ENCODE measurements around the gene ALDOB. TPM values are rescaled to one million over a fixed set of nuclear protein-coding genes. Genes with fewer than 3 reads are reported as not detected.

Gene ALDOB
- total RNA-seq, 1 donor from 2014 or later: not detected

DNA sequence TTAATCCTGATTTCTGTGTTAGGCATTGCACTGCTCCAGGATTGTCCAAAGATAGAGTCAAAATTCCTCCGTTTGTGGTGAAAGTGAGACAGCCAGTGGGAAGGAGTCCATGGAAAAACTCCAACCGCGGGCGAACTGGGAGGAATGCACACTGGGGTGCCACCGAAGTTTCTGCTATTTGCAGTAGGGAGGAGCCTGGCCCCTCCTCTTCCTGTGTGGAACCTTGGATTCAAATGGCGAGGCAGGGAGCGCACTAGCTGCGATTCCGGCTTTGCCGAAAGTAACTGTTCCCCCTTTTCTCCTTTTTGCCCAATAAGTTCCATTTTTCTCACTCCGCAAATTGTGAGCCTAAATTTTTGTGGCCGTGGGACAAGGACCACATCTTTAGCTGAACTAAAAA, 60.0 kb downstream of the ALDOB start:
- DNase-seq (ENCODE audit: low spot score, unreplicated experiment): no peak
- Mint-ChIP-seq H3K4me3 (ENCODE audit: low read depth) (no peak overlapping the region), H3K4me1 (ENCODE audit: low read depth) (no peaks in the 10 kb centered on the region), H3K36me3 (ENCODE audit: insufficient read depth) (peaks cover 3% of the 10 kb centered on the region), H3K27me3 (no peaks in the 10 kb centered on the region), H3K27ac (no peak overlapping the region), H3K9me3 (ENCODE audit: low read depth) (peaks cover 19% of the 10 kb centered on the region)
- TF ChIP-seq, protein P1, sequence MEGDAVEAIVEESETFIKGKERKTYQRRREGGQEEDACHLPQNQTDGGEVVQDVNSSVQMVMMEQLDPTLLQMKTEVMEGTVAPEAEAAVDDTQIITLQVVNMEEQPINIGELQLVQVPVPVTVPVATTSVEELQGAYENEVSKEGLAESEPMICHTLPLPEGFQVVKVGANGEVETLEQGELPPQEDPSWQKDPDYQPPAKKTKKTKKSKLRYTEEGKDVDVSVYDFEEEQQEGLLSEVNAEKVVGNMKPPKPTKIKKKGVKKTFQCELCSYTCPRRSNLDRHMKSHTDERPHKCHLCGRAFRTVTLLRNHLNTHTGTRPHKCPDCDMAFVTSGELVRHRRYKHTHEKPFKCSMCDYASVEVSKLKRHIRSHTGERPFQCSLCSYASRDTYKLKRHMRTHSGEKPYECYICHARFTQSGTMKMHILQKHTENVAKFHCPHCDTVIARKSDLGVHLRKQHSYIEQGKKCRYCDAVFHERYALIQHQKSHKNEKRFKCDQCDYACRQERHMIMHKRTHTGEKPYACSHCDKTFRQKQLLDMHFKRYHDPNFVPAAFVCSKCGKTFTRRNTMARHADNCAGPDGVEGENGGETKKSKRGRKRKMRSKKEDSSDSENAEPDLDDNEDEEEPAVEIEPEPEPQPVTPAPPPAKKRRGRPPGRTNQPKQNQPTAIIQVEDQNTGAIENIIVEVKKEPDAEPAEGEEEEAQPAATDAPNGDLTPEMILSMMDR (IDR thresholded peaks at IDR 0.05; ENCODE audit: unreplicated experiment): no peak

DNA sequence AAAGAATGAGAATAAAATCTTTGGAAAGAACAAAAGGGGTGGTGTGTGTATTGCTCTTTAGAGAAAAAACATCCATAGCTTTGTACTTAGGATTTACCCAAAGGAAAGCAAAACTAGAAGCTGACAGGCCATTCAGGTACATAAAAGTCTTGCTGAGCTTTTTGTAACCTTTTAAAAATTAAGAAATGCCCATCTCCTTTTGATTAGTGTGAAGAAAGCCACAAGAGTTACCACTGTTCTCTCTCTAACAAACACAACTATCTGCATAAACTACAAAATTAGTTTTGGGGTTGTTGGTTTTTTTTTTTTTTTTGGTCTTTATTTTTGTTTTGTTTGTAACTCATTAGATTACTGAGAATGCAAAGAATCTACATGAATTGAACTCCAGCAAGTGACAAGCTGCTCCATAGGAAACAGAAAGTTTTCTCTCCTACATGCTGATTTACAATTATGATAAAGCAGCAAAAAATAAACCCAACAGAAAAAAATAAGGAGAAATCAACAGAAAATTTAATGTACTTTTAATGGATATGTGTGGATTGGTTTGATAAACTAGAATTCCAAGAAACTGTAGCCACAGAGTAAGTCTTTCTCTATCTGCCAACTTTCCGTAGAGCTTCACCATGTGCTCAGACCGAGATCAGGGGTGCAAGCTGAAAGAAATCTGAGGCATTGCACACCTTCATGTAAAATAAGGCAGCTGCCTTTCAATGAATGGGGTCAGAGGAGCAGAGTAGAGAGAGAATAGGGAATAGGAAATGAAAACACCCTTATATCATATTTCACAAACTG, 63.1 kb downstream of the ALDOB start:
- H3K36me3 Mint-ChIP-seq (ENCODE audit: insufficient read depth): no peaks in the 10 kb centered on the region

DNA sequence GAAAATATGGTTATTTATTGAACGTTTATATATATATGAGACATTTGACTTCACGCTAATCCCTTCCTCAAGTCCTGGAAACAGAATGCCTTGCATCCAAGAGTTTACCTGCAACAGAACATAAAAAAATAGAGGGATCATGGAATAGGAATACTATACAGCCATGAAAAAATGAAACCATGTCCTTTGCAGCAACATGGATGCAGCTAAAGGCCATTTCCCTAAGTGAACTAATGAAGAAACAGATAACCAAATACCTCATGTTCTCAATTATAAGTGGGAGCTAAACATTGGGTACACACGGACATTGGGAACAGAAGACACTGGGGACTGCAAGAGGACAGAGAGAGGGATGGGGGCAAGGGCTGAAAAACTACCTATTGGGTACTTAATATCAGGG, 63.8 kb downstream of the ALDOB start:
- no peak for DNase-seq (ENCODE audit: low spot score, unreplicated experiment)
- peaks cover 5% of the 10 kb centered on the region for H3K9me3 Mint-ChIP-seq (ENCODE audit: low read depth)
- TF ChIP-seq, protein P1 (IDR thresholded peaks at IDR 0.05; ENCODE audit: unreplicated experiment): no peak
- no peak overlapping the region for H3K27ac Mint-ChIP-seq
- no peaks in the 10 kb centered on the region for H3K36me3 Mint-ChIP-seq (ENCODE audit: insufficient read depth)
- H3K27me3 Mint-ChIP-seq: no peaks in the 10 kb centered on the region
- no peak overlapping the region for H3K4me3 Mint-ChIP-seq (ENCODE audit: low read depth)
- peaks cover 9% of the 10 kb centered on the region for H3K4me1 Mint-ChIP-seq (ENCODE audit: low read depth)

More for the DNA sequence above, 63.1 kb downstream of the ALDOB start:
- no peak for DNase-seq (ENCODE audit: low spot score, unreplicated experiment)
- Mint-ChIP-seq H3K4me3 (ENCODE audit: low read depth) (no peak overlapping the region), H3K27ac (no peak overlapping the region), H3K9me3 (ENCODE audit: low read depth) (peaks cover 6% of the 10 kb centered on the region), H3K27me3 (no peaks in the 10 kb centered on the region), H3K4me1 (ENCODE audit: low read depth) (peaks cover 3% of the 10 kb centered on the region)
- TF ChIP-seq, protein P1 (IDR thresholded peaks at IDR 0.05; ENCODE audit: unreplicated experiment): no peak

Other genes starting within 250 kb of the ALDOB start
- 0.36 TPM in 1 of 2 replicates, not detected in the other for gene BAAT, start 50.8 kb downstream of the ALDOB start, total RNA-seq
- 14.4 and 16.1 TPM in 2 replicates for gene MRPL50, start 37.2 kb downstream of the ALDOB start, total RNA-seq
- gene ZNF189, start 36.9 kb downstream of the ALDOB start, total RNA-seq: 31.4 and 32.5 TPM in 2 replicates
- 53.9 and 56.9 TPM in 2 replicates for gene RNF20, start 98.1 kb upstream of the ALDOB start, total RNA-seq
- not detected in 2 replicates for gene PPP3R2, start 159.2 kb upstream of the ALDOB start, total RNA-seq

All from progenitor cell of endocrine pancreas (in vitro differentiated cells).